Activated CD4-positive, alpha-beta T cell treated with anti-CD3 and anti-CD28 coated beads, Interleukin-2, amount 50 U/mL, for 24 hours (primary cell): Measurements from ENCODE around the gene BHLHE41.

Experiments used
- DNase-seq, 2 donors: peaks; one replicate each; pipeline ENCODE4 v3.0.0-alpha.2; 2020; ENCODE audit warnings: low read depth in 1 of 2, low spot score in 1 of 2

The BHLHE41 gene

DNA sequence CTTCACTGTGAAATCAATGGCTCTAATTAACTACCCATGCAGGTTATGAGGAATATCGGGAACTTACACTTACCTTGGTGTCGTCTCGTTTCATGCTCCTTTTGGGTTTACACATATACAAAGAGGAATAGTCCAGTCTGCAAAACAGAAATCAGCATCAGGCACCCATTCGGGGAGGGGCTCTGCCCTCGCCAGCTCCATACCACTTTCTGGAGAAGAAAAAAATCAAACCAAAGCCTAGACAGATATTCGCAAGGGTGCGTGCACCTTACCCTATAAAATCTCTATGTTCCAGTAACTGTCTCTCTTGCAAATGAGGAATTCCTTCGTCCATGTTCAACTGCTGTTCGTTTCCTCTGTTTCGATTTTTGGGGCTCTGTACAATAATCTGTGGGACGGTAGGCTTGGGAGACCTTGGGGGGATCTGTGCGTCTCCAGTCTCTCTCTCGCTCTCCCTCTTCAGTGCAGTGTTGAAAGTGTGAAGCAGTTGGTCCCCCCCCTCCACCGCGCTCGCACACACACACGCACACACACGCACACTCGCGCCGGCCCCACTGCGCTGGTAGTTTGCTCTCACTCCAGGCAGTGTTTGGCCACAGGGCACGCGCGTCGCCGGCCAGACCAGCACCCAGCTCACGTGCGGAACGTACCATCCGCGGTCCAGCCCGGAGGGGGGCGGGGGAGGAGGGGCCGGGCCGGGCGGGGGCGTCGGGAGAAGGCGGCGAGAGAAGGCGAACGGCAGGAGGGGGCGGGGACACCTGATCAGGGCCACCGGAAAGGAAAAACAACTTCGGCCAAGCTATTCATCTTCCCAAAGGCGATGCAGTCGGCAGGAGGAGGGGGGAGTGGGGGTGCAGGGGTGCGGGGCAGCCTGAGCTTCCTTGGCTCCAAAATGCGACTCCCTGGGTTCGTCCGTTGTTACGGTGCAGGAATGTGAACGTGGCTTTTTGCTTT lies at the start of gene BHLHE41:
Gene BHLHE41 (minus strand): TSS at position 592 of the 954 bp plus-strand sequence. CDS start 258 bp downstream, at position 334.
- DNase-seq = no peak

DNA sequence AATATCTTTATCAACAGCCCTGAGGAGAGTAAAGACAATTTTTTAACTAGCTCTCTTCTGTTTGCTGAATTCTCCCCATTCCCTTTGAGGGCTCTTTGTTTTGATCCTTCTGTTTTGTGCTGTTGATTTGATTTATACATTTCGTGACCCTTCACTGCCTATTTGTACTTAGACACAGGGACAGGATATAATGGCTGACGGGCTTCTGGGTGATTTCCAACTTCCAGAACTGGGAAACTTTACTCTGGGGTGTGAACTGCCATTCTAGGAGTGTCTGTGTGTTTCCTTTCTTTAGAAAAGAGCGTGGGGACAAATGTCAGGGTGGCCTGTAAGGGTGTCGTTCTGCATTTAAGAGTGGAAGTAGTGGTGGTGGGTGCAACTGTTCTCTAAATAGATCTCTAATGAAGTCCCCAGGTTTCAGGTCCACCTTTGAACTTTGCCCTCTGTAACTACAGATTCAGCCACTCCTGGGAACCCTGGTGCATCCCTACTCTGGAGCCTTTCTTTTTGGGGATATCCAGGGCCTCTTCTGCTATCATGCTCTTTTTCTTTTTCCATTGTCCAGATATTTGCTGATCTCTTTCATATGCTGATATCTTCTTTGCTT lies 48.2 kb upstream of the BHLHE41 start:
- DNase-seq = no peak

DNA sequence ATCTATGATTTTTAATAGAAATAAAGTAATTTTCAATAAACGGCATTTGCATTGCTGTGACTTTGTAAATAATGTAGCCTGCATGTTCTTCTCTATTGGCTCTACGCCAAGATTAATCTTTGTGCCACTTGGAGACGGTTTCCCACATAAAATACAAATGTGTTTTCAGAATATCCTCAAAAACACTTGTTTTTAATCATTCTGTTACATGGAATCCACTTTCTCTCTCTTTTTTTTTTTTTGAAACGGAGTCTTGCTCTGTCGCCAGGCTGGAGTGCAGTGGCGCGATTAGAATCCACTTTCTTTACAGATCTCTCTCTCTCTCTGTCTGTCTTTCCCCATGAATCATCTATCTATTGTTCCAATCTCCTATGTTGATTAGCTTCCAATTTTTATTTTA lies 47.7 kb upstream of the BHLHE41 start:
- DNase-seq = no peak

DNA sequence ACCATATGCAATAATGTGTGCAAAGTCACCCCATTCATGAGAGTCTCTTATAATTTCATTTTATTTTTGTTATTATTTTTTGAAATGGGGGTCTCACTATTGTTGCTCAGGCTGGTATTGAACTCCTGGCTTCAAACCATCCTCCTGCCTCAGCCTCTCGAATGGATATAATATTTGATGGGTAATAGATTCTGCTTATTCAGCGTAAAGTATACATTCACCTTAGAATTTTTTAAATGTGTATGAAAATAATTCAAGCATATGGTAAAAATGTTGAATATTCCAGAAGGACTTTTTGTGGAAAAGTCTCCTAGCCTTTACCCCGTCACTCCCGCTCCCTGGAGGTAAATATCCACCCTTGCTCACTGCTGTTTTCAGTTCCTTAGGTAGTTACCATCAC lies 47.2 kb upstream of the BHLHE41 start:
- no peak for DNase-seq

DNA sequence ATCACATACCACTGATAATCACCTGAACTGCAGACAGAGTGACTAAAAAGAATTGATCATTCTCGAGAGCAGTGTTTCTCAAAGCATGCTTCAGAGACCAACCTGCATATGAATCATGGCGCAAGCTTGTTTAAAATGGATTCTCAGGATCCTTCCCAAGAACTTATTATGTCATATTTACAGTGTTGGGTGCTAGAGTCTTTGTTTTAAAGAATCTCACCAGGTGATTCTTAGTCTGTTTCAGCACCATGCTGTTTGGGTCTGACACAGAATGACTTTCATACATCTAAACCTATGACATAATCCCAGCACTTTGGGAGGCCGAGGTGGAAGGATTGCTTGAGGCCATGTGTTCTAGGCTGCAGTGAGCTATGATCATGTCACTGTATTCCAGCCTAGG lies 39.3 kb upstream of the BHLHE41 start:
- no peak for DNase-seq

DNA sequence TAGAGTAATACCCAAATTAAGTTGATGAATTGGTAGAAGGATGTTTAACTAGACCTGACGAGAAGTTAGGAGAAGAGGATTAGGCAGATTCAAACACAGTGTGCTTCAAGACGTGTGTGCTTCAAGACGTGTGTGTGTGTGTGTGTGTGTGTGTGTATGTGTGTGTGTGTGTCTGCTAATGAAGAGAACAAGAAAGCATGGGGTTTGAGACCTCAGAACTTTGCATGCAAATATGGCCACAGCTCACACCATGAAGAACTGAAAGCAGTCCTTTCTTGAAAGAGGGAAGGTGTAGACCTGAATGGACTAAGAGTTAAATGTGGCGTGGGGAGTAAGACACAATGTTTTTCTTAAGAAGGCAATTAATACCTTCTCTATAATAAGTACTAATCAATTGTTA lies 38.1 kb upstream of the BHLHE41 start:
- no peak for DNase-seq

DNA sequence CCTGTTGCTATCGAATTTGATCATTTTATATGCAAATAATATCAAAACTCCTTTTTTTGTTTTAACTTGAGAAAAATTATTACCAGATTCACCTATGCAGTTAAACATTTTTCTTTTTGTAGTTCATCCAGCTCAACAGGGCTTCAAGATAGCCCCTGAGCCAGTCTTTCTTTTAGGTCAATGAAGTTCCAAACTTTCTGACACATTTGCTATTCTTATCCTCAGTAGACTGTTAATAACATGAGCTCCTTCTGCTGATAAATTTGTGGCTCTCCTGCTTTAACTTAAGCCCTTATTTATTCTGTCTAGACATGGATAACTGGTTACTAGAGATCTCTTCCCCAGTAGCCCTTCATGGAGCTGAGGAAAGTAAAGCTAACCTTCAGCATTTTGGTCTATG lies 37.3 kb upstream of the BHLHE41 start:
- no peak for DNase-seq

DNA sequence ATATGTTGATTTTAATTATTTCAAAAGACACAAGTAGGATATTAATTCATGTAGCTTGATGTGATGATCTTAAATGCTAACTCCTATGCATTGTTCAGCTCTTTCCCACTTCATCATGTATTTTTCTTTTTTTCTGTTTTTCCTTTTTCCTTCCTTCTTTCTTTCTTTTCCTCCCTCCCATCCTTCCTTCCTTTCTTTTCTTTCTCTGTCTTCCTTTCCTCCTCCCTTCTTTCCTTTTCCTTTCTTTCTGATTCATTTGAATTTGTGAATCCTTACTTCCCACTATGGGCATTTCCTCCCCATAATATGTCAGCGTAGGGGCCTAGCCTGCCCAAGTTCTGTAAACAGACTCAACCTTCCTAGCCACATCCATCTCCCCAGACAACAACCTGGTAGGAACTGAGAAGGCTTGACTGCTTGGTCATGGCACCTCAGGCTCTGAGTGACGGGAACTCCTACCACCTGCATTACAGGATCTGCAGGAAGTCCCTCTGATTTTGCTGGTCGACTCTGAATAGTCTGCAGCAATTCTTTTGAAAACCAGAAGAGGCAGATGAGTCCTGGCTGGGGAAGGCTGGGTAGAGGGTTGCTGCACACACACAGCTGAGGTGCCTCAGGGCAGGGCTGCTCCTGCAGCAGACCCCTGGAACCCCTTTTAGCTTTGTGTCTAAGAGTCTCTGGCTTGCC lies 33.4 kb upstream of the BHLHE41 start:
- no peak for DNase-seq

- DNase-seq = no peak
These were observed 32.2 kb upstream of the BHLHE41 start for GRCh38 chr12:26157001-26157400.

DNA sequence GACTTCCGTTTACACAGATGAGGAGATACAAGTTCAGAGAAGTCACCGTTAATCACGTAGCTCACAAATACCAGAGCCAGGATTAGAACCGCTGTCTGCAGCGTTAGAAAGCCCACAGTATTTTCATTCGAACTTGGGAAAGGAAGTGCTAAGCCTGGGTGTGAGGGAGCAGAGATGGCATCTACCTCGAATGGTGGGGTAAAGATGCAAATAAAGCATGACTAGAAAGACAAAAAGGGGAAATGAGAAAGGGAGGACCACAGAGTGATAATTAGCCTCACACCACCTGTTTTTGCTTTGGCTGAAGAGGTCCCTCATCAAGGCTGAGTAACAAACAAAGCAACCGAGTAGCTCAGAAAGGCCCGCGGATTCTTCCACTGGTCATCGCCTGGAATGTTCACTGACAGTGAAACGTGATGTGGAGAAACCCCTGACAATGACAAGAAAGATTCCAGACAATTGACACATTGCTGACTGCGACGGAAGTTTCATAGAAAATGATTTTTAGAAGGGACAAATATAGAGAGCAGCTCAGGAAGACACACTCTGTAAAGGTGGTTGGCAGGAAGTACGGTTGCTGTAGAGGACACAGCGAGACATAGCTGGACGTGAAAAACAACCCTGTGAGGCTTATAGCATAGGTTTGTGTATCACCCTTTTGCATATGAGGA lies 31.5 kb upstream of the BHLHE41 start:
- no peak for DNase-seq

DNA sequence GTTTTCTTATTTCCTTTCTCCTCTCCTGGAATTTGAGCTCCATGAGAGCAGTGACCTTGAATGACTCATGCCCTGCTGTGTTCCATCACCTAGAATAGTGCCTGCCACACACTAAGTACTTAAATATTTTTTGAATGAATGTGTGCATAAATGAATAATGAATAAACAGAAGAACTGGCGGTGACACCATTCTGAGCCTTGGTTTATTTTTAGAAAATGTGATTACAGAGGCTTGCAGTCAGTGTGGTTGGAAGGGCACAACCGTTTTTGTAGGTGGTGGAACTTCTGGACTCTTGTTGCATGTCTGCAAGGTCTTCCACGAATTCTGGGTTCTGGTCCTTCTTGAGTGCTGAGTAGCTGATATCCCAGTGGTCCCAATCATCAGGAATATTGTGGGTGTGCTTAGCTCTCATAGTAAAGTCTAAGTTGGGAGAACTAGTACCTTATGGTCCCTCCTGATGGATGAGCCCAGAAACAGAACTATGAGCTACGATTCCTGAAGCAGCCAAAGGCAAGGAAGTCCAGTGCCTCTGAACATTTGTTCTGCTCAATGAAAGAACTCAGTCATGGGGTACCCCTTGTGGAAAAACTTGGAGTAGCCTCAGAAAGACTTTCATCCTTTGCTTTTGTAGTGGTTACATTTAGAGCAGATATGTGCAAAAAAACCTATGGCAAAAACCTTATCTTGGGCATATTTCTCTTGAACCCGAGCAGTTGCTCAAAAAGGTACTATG lies 28.8 kb upstream of the BHLHE41 start:
- no peak for DNase-seq

DNA sequence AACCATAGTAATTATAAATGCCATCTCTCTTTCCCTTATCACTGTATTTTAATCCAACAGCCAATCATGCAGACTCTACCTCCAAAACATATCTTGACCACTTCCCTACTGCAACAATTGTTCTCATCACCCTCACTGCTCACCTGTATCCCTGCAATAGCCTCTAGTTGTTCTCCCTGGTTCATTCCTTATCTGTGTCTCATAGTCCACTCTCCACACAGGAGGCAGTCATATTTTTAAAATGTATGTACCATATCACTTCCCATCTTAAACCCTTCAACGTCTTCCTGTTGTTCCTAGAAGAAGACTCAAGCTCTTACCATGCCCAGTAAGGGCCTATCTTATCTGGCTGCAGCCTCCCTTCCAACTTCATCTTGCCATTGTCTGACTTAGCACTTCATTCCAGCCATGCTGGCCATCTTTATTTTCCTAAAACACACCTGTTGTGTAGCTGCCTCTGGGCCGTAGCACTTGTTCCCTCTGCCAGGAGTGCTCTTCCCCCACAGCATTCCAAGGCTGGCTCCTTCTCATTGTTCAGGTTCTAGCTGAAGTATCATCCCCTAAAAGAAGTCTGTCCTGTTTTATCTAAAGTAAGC lies 27.8 kb upstream of the BHLHE41 start:
- no peak for DNase-seq

- DNase-seq = no peak
These were observed 26.1 kb upstream of the BHLHE41 start for GRCh38 chr12:26150736-26151450.

DNA sequence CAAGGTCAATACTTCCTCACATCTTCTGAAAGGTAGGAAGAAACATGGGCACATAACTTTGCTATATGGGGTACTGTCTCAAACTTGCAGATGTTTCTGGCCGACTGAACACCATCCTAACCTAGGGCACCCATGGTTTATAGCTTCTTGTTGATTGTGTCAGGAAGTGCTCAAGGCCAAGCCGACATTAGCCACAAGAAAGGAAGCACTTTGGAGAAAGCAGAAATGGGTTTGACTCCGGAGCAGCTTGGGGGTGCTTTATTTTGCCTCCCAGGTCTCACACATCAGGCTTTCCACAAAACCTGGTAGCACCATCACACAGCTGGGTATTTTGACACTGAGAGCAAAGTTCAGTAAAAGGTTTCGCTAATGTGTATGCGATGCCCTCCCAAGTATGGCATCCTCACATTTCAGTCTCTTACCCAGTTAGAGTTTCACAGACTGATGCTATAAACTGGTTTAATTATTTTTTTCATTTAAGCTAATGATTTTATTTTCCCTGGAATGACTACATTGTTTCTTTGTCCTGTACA lies 25.2 kb upstream of the BHLHE41 start:
- DNase-seq = no peak

- DNase-seq = no peak
These were observed 23.5 kb upstream of the BHLHE41 start for GRCh38 chr12:26148291-26148690.

GRCh38 chr12:26143291-26143690 lies 18.5 kb upstream of the BHLHE41 start:
- DNase-seq = no peak

DNA sequence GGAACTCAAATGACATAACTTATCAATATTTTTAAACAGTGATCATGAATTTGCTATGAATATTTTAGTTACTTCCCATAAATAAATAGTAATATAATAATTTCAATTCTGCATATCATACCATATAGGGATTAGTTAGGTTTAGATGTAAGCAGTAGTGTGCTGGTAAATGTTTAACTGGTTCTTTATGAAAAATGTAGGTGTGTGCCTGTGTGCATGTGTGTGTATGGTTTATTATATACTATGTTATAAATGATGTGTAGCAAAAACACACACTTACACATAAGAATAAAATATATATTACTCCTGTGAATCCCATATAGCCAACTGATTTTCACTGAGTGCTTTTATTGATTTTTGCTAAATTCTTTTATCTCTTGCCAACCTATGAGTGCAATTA lies 14.0 kb upstream of the BHLHE41 start:
- DNase-seq = no peak

DNA sequence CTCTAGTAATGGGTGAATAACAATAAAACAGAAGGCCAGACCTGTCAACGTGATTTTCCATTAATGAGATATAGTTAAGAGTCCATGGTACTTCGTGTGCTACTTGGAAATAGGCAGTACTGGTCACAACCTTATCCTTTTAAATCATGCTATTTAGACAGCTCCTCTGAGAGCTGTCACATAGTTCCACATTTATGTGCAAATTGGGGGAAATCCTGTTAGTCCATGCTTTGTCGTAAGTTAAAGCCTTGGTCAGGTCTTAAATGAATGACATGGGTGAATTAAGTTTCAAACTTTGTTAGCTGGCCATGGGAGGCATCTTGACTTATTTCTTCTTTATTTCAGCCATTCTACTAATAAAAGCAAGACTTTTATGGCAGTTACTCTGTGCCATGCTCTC lies 11.9 kb upstream of the BHLHE41 start:
- DNase-seq = no peak

GRCh38 chr12:26135571-26135970 lies 10.7 kb upstream of the BHLHE41 start:
- DNase-seq = no peak
